B cell (primary cell): ENCODE results near the gene JSRP1.

Experiments used
- EZH2 ChIP-seq: IDR thresholded peaks from 2 replicates; pipeline ENCODE4 v1.6.1; 2012; ENCODE audit warnings: borderline replicate concordance, low read depth, mild to moderate bottlenecking, moderate library complexity, low read length; ENCODE audit not compliant: insufficient read depth, poor library complexity, severe bottlenecking
- TF ChIP-seq, protein P1 (sequence below): fragments of 200-600 bp; IDR thresholded peaks from one replicate; pipeline ENCODE4 v1.8.0; 2022; ENCODE audit warnings: antibody characterized with exemption, mild to moderate bottlenecking

DNA sequence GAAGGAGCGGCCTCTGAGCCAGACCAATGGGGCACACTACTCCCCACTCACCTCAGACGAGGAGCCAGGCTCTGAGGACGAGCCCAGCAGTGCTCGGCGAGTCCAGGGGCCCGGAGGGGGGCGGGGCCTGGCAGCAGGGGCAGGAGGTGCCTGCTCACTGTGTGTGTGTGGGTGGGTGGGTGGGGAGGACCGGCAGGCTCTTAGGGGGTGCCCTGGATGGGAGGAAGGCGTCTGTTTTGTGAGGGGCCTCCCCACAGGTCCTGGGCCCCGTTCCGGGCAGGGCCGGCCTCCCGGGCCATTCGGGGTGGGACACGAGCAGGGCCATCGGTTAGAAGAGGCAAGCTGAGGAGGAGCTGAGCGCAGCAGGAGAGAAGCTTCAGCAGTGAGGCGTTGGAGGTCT is 32.8 kb downstream of the JSRP1 start:
- TF ChIP-seq, protein P1, sequence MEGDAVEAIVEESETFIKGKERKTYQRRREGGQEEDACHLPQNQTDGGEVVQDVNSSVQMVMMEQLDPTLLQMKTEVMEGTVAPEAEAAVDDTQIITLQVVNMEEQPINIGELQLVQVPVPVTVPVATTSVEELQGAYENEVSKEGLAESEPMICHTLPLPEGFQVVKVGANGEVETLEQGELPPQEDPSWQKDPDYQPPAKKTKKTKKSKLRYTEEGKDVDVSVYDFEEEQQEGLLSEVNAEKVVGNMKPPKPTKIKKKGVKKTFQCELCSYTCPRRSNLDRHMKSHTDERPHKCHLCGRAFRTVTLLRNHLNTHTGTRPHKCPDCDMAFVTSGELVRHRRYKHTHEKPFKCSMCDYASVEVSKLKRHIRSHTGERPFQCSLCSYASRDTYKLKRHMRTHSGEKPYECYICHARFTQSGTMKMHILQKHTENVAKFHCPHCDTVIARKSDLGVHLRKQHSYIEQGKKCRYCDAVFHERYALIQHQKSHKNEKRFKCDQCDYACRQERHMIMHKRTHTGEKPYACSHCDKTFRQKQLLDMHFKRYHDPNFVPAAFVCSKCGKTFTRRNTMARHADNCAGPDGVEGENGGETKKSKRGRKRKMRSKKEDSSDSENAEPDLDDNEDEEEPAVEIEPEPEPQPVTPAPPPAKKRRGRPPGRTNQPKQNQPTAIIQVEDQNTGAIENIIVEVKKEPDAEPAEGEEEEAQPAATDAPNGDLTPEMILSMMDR, result no peak
- TF ChIP-seq EZH2, result no peak
